Fibroblast of skin of left biceps (primary cell): ENCODE data around the gene HS6ST3.
"Not testable (repeated sequence)": the region's sequence is repeated elsewhere in the genome, so short reads cannot be mapped to it uniquely, and the experiment has no call there.

Source experiments
- DNase-seq, 2 experiments: peaks; one replicate each; pipeline ENCODE4 v3.0.0-alpha.2; 2013; ENCODE audit warnings: low read depth in 2 of 2

HS6ST3 gene

GRCh38 chr13:96089749-96090239 lies at the start of gene HS6ST3:
Gene HS6ST3 (plus strand): TSS chr13:96090107.
- no peak for DNase-seq

- DNase-seq: no peak
These were observed 48.4 kb upstream of the HS6ST3 start for GRCh38 chr13:96041326-96042110.

- no peak for DNase-seq
These were observed 45.7 kb upstream of the HS6ST3 start for GRCh38 chr13:96044238-96044637.

- not testable (repeated sequence) for DNase-seq
These were observed 43.3 kb upstream of the HS6ST3 start for GRCh38 chr13:96046449-96047126.

- not testable (repeated sequence) for DNase-seq
These were observed 39.0 kb upstream of the HS6ST3 start for GRCh38 chr13:96050955-96051354.

GRCh38 chr13:96051491-96051890 lies 38.4 kb upstream of the HS6ST3 start:
- not testable (repeated sequence) for DNase-seq

GRCh38 chr13:96051946-96052345 lies 38.0 kb upstream of the HS6ST3 start:
- not testable (repeated sequence) for DNase-seq

GRCh38 chr13:96052656-96053002 lies 37.3 kb upstream of the HS6ST3 start:
- DNase-seq: no peak

- peak; percentile 75 to 76 for DNase-seq
These were observed 36.8 kb upstream of the HS6ST3 start, which contains the start of gene UGGT2 for GRCh38 chr13:96053003-96053703. Gene UGGT2 (minus strand): TSS chr13:96053401. CDS start chr13:96053312, 89 bp downstream.

- DNase-seq: no peak
These were observed 24.1 kb upstream of the HS6ST3 start for GRCh38 chr13:96065849-96066248.

- DNase-seq: no peak
These were observed 21.2 kb upstream of the HS6ST3 start for GRCh38 chr13:96068729-96069128.

GRCh38 chr13:96071504-96071903 lies 18.4 kb upstream of the HS6ST3 start:
- no peak for DNase-seq

- no peak for DNase-seq
These were observed 17.5 kb upstream of the HS6ST3 start for GRCh38 chr13:96072392-96072791.

GRCh38 chr13:96075953-96076543 lies 13.9 kb upstream of the HS6ST3 start:
- DNase-seq: no peak

GRCh38 chr13:96080676-96081075 lies 9.2 kb upstream of the HS6ST3 start:
- no peak for DNase-seq

- no peak for DNase-seq
These were observed 8.0 kb upstream of the HS6ST3 start for GRCh38 chr13:96081888-96082287.

- no peak for DNase-seq
These were observed 7.3 kb upstream of the HS6ST3 start for GRCh38 chr13:96082640-96083039.

GRCh38 chr13:96086736-96087135 lies 3.2 kb upstream of the HS6ST3 start:
- no peak for DNase-seq

GRCh38 chr13:96089139-96089538 lies 768 bp upstream of the HS6ST3 start:
- no peak for DNase-seq

- no peak for DNase-seq
These were observed 564 bp downstream of the HS6ST3 start for GRCh38 chr13:96090240-96091101.
